Activated naive CD4-positive, alpha-beta T cell treated with anti-CD3 and anti-CD28 coated beads, Interleukin-2, amount 10 ng/mL, durations not matched to agents 5 hours and 36 hours (primary cell): Measurements from ENCODE around the gene TAS2R50. TPM values are rescaled to one million over a fixed set of nuclear protein-coding genes. Genes with fewer than 3 reads are reported as not detected.

Experiments
- total RNA-seq, 2 experiments: library from RNA; stranded (reverse); gene quantifications; one replicate each; pipeline ENCODE4 v1.2.3, GENCODE V29; 2021

TAS2R50 gene
- total RNA-seq = 1 to 10 TPM in 1 of 2 experiments, under 1 TPM in 1; 0.55 to 1.2 TPM

GRCh38 chr12:10986812-10987211 is at the start of gene TAS2R50:
TAS2R50 (minus strand) TSS chr12:10986912; CDS start chr12:10986860, 52 bp downstream.

GRCh38 chr12:11031307-11031706 is 44.6 kb upstream of the TAS2R50 start, which contains the start of gene TAS2R31:
TAS2R31 (minus strand) TSS chr12:11031407; CDS start chr12:11031335, 72 bp downstream.

GRCh38 chr12:11022520-11022919 is 35.8 kb upstream of the TAS2R50 start, which contains the start of gene TAS2R19:
TAS2R19 (minus strand) TSS chr12:11022620; CDS start chr12:11022571, 49 bp downstream.

GRCh38 chr12:10998204-10998603 is 11.5 kb upstream of the TAS2R50 start, which contains the start of gene TAS2R20:
TAS2R20 (minus strand) TSS chr12:10998304; CDS start chr12:10997875, 429 bp downstream.

GRCh38 chr12:10939163-10939562 is 47.5 kb downstream of the TAS2R50 start, which contains the start of gene TAS2R14:
TAS2R14 (minus strand) TSS chr12:10939263; CDS start chr12:10939207, 56 bp downstream.

Other genes with a start within 250 kb of the TAS2R50 start
- not detected for gene TAS2R7, start 184.3 kb downstream of the TAS2R50 start, total RNA-seq
- gene TAS2R8, start 179.6 kb downstream of the TAS2R50 start, total RNA-seq = not detected
- not detected for gene TAS2R9, start 176.7 kb downstream of the TAS2R50 start, total RNA-seq
- gene TAS2R10, start 160.6 kb downstream of the TAS2R50 start, total RNA-seq = under 1 TPM; 0.25 to 0.36 TPM
- 1 to 10 TPM; 1.5 to 1.8 TPM for gene PRR4, start 137.4 kb downstream of the TAS2R50 start, total RNA-seq
- 10 to 100 TPM; 11.3 to 11.5 TPM for gene PRH1, start 102.7 kb downstream of the TAS2R50 start, total RNA-seq
- gene TAS2R13, start 77.3 kb downstream of the TAS2R50 start, total RNA-seq = 1 to 10 TPM in 1 of 2 experiments, under 1 TPM in 1; 0.48 to 1.0 TPM
- gene PRH2, start 57.7 kb downstream of the TAS2R50 start, total RNA-seq = not detected
- 1 to 10 TPM; 1.6 TPM for gene TAS2R14, start 47.6 kb downstream of the TAS2R50 start, total RNA-seq
- gene TAS2R20, start 11.4 kb upstream of the TAS2R50 start, total RNA-seq = 1 to 10 TPM in 1 of 2 experiments, under 1 TPM in 1; 0.86 to 1.4 TPM
- 1 to 10 TPM; 2.2 to 2.5 TPM for gene TAS2R19, start 35.7 kb upstream of the TAS2R50 start, total RNA-seq
- gene TAS2R31, start 44.5 kb upstream of the TAS2R50 start, total RNA-seq = 1 to 10 TPM; 2.4 to 3.4 TPM
- 1 to 10 TPM in 1 of 2 experiments, under 1 TPM in 1; 0.94 to 1.2 TPM for gene TAS2R46, start 75.4 kb upstream of the TAS2R50 start, total RNA-seq
- under 1 TPM; 0.53 to 0.81 TPM for gene TAS2R43, start 105.4 kb upstream of the TAS2R50 start, total RNA-seq
- 1 to 10 TPM; 2.2 to 2.4 TPM for gene TAS2R30, start 147.7 kb upstream of the TAS2R50 start, total RNA-seq
- gene SMIM10L1, start 184.3 kb upstream of the TAS2R50 start, total RNA-seq = 1 to 10 TPM; 8.8 to 8.9 TPM
- not detected for gene TAS2R42, start 200.0 kb upstream of the TAS2R50 start, total RNA-seq